ENCODE results near the gene DDR2.

The DDR2 gene

DNA sequence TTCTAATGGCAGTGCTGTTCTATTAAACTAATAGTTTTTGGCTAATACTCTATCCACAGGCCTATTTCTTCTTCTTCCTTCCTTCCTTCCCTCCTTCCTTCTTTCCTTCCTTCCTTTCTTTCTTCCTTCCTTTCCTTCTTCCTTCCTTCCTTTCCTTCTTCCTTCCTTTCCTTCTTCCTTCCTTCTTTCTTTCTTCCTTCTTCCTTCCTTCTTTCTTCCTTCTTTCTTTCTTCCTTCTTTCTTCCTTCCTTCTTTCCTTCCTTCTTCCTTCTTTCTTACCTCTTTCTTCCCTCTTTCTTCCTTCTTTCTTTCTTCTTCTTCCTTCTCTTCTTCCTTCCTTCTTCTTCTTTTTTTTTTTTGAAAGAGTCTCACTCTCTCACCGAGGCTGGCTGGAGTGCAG is 197.0 kb downstream of the DDR2 start:
- DNase-seq (no peak), ATAC-seq (ENCODE audit: insufficient read depth, low read depth) (no peak)
- Histone ChIP-seq H2AFZ (ENCODE audit: low read depth, low read length) (no peak overlapping the region), H3K4me1 (ENCODE audit: insufficient read depth, low read length) (no peaks in the 10 kb centered on the region), H3K4me2 (ENCODE audit: insufficient read depth, low read length) (no peak overlapping the region), H4K20me1 (ENCODE audit: insufficient read depth, low read length) (no peaks in the 10 kb centered on the region), H3K27ac (ENCODE audit: low read length) (no peak overlapping the region), H3K36me3 (ENCODE audit: insufficient read depth, low read length) (no peaks in the 10 kb centered on the region), H3K79me2 (ENCODE audit: insufficient read depth, low read length) (no peaks in the 10 kb centered on the region), H3K9ac (ENCODE audit: low read depth, low read length) (no peak overlapping the region), H3K9me3 (ENCODE audit: insufficient read depth, low read length, severe bottlenecking) (no peaks in the 10 kb centered on the region), H3K27me3 (ENCODE audit: insufficient read depth, low read length, poor library complexity) (no peaks in the 10 kb centered on the region), H3K4me3 (ENCODE audit: low read depth in 1 of 2, low read length in 2 of 2) (no peak overlapping the region)
- no peak for TF ChIP-seq EZH2 (IDR thresholded peaks at IDR 0.05; ENCODE audit: borderline replicate concordance, low read depth, low read length, severe bottlenecking)
- TF ChIP-seq, protein P1, sequence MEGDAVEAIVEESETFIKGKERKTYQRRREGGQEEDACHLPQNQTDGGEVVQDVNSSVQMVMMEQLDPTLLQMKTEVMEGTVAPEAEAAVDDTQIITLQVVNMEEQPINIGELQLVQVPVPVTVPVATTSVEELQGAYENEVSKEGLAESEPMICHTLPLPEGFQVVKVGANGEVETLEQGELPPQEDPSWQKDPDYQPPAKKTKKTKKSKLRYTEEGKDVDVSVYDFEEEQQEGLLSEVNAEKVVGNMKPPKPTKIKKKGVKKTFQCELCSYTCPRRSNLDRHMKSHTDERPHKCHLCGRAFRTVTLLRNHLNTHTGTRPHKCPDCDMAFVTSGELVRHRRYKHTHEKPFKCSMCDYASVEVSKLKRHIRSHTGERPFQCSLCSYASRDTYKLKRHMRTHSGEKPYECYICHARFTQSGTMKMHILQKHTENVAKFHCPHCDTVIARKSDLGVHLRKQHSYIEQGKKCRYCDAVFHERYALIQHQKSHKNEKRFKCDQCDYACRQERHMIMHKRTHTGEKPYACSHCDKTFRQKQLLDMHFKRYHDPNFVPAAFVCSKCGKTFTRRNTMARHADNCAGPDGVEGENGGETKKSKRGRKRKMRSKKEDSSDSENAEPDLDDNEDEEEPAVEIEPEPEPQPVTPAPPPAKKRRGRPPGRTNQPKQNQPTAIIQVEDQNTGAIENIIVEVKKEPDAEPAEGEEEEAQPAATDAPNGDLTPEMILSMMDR (IDR thresholded peaks at IDR 0.05; ENCODE audit: borderline replicate concordance, extremely low read depth, low read length, poor library complexity, severe bottlenecking) = no peak

GRCh38 chr1:162832470-162832869 is 200.2 kb downstream of the DDR2 start:
- Histone ChIP-seq H3K4me3 (ENCODE audit: low read depth in 1 of 2, low read length in 2 of 2) (no peak overlapping the region), H3K27ac (ENCODE audit: low read length) (no peak overlapping the region), H3K36me3 (ENCODE audit: insufficient read depth, low read length) (no peaks in the 10 kb centered on the region), H2AFZ (ENCODE audit: low read depth, low read length) (no peak overlapping the region), H3K9ac (ENCODE audit: low read depth, low read length) (no peak overlapping the region), H3K4me1 (ENCODE audit: insufficient read depth, low read length) (no peaks in the 10 kb centered on the region), H3K79me2 (ENCODE audit: insufficient read depth, low read length) (no peaks in the 10 kb centered on the region), H3K4me2 (ENCODE audit: insufficient read depth, low read length) (no peak overlapping the region), H3K9me3 (ENCODE audit: insufficient read depth, low read length, severe bottlenecking) (no peaks in the 10 kb centered on the region), H4K20me1 (ENCODE audit: insufficient read depth, low read length) (no peaks in the 10 kb centered on the region), H3K27me3 (ENCODE audit: insufficient read depth, low read length, poor library complexity) (no peaks in the 10 kb centered on the region)
- TF ChIP-seq, protein P1 (IDR thresholded peaks at IDR 0.05; ENCODE audit: borderline replicate concordance, extremely low read depth, low read length, poor library complexity, severe bottlenecking) = no peak
- no peak for TF ChIP-seq EZH2 (IDR thresholded peaks at IDR 0.05; ENCODE audit: borderline replicate concordance, low read depth, low read length, severe bottlenecking)
- ATAC-seq (ENCODE audit: insufficient read depth, low read depth) = no peak
- DNase-seq = no peak

DNA sequence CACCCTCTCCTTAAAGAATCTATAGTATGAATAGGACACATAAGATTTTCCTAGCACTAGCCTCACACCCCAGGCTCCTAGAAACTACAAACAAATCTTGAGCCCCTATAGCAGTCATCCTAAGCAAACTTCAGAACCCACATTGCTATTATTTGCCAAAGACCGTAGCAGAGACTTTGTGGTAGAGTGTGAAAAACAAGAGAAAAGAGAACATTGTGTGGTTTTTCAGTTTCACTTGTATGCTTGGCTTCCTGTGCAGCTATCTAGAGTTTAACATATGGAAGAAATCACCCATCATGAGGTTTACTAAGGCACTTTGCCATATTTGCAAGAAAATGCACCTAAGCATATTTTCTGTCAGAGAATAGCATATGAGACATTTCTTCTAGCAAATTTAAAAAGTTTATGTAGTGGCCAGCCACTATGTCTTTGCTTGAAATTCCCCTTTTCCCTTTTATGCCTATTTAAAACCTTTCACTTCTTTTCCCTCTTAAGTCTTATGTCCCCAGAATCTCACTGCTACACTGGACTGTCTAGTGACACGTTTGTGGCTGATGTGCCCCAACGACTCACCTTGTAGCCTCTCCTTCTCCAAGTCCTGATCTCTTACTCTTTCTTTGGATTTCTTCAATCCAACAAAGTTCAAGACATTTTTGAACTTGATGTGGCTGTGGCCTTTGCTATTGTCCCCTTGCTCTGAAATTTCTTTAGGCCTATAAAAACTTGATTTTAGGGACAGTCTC is 203.1 kb downstream of the DDR2 start:
- Histone ChIP-seq H3K4me1 (ENCODE audit: insufficient read depth, low read length) (no peaks in the 10 kb centered on the region), H3K9ac (ENCODE audit: low read depth, low read length) (no peak overlapping the region), H4K20me1 (ENCODE audit: insufficient read depth, low read length) (no peaks in the 10 kb centered on the region), H3K27me3 (ENCODE audit: insufficient read depth, low read length, poor library complexity) (no peaks in the 10 kb centered on the region), H2AFZ (ENCODE audit: low read depth, low read length) (no peak overlapping the region), H3K9me3 (ENCODE audit: insufficient read depth, low read length, severe bottlenecking) (peaks cover 9% of the 10 kb centered on the region), H3K27ac (ENCODE audit: low read length) (no peak overlapping the region), H3K79me2 (ENCODE audit: insufficient read depth, low read length) (no peaks in the 10 kb centered on the region), H3K36me3 (ENCODE audit: insufficient read depth, low read length) (no peaks in the 10 kb centered on the region), H3K4me2 (ENCODE audit: insufficient read depth, low read length) (no peak overlapping the region), H3K4me3 (ENCODE audit: low read depth in 1 of 2, low read length in 2 of 2) (no peak overlapping the region)
- no peak for DNase-seq
- TF ChIP-seq EZH2 (IDR thresholded peaks at IDR 0.05; ENCODE audit: borderline replicate concordance, low read depth, low read length, severe bottlenecking) = no peak
- TF ChIP-seq, protein P1 (IDR thresholded peaks at IDR 0.05; ENCODE audit: borderline replicate concordance, extremely low read depth, low read length, poor library complexity, severe bottlenecking) = no peak
- no peak for ATAC-seq (ENCODE audit: insufficient read depth, low read depth)

Data from DND-41 (cell line).